Spleen (tissue), 11 donors: ENCODE results near the gene OXSM. TPM values are rescaled to one million over a fixed set of nuclear protein-coding genes. Genes with fewer than 3 reads are reported as not detected.

Experiments
- DNase-seq: peaks from one replicate; pipeline ENCODE4 v3.0.0-alpha.2; 2020
- H3K27ac ChIP-seq, 8 donors: fragments of 200-600 bp; sonication (generic) in 7 of 8; 1 replicate in 4 of 8; 2 replicates in 4 of 8; pipeline versions ENCODE4 v1.5.0 to v1.8.0; 2016 to 2021; ENCODE audit warnings: inconsistent platforms in 4 of 8, mild to moderate bottlenecking in 4 of 8, moderate library complexity in 1 of 8
- H3K27me3 ChIP-seq, 7 donors: fragments of 200-600 bp; sonication (generic) in 6 of 7; replicated peaks in 1 of 7; 1 replicate in 4 of 7; 2 replicates in 3 of 7; pipeline versions ENCODE4 v1.5.0 to v1.8.0; 2016 to 2021; ENCODE audit warnings: inconsistent platforms in 3 of 7, mild to moderate bottlenecking in 1 of 7
- H3K36me3 ChIP-seq, 6 donors: fragments of 200-600 bp; sonication (generic) in 5 of 6; 1 replicate in 4 of 6; 2 replicates in 2 of 6; pipeline versions ENCODE4 v1.5.0 to v1.8.0; 2016 to 2021; ENCODE audit warnings: inconsistent platforms in 2 of 6
- H3K4me1 ChIP-seq, 6 donors: fragments of 200-600 bp; sonication (generic) in 5 of 6; 1 replicate in 3 of 6; 2 replicates in 3 of 6; pipeline versions ENCODE4 v1.5.0 to v1.8.0; 2016 to 2021; ENCODE audit warnings: inconsistent platforms in 3 of 6
- H3K4me3 ChIP-seq, 8 donors: fragments of 200-600 bp; sonication (generic) in 7 of 8; 1 replicate in 4 of 8; 2 replicates in 4 of 8; pipeline versions ENCODE4 v1.5.0 to v1.8.0; 2016 to 2021; ENCODE audit warnings: inconsistent platforms in 4 of 8, mild to moderate bottlenecking in 4 of 8, moderate library complexity in 2 of 8
- H3K9me3 ChIP-seq, 8 donors: fragments of 200-600 bp; sonication (generic) in 7 of 8; 1 replicate in 4 of 8; 2 replicates in 4 of 8; pipeline versions ENCODE4 v1.5.0 to v1.8.0; 2016 to 2021; ENCODE audit warnings: inconsistent platforms in 4 of 8
- POLR2A ChIP-seq, 3 donors: fragments of 450-650 bp; IDR thresholded peaks; one replicate each; pipeline ENCODE4 v1.5.1; 2017; ENCODE audit warnings: antibody characterized with exemption in 3 of 3, mild to moderate bottlenecking in 1 of 3
- POLR2AphosphoS5 ChIP-seq, 3 donors: sonication (generic); formaldehyde crosslinking; IDR thresholded peaks; one replicate each; pipeline ENCODE4 v1.5.1; 2017; ENCODE audit warnings: antibody characterized with exemption in 3 of 3
- WGBS, 5 donors: extraction: QIAGEN DNeasy Blood & Tissue Kit in 3 of 5; methylation state at CpG; one replicate each; pipeline versions ENCODE4 v1.1.5 to v1.1.7; 2013 to 2018; 5-methylcytosine and 5-hydroxymethylcytosine counted together
- intact Hi-C: fragments of 100-400 bp; cut with DNase I; formaldehyde crosslinking; loops from one replicate; pipeline ENCODE4 v1.15.0; 2023; ENCODE audit warnings: low total_unique reads
- polyA plus RNA-seq, 3 donors: library from polyadenylated mRNA; stranded (reverse); fragments of 200-250 nt; gene quantifications; one replicate each; pipeline ENCODE4 v1.2.1, GENCODE V29; 2013
- total RNA-seq, 7 donors: library from RNA; depleted of rRNA in 3 of 7; stranded (reverse); fragments of >200 nt in 3 of 7; fragmentation: NEBNext Ultra II Directional in 4 of 7; extraction: Animal tissue kit (Norgen Biotek cat#: 25700) in 4 of 7; gene quantifications; one replicate each; pipeline versions ENCODE4 v1.1.0 to v1.2.1, GENCODE V29; 2016 to 2021
- TF ChIP-seq, protein P1 (sequence below), 11 experiments: fragments of 200-600 bp in 7 of 11; fragments of 450-650 bp in 4 of 11; sonication (generic) in 4 of 11; IDR thresholded peaks in 8 of 11; conservative IDR thresholded peaks in 3 of 11; 1 replicate in 7 of 11; 2 replicates in 4 of 11; pipeline versions ENCODE4 v1.4.0 to v1.8.0; 2016 to 2021; ENCODE audit warnings: antibody characterized with exemption in 11 of 11, inconsistent platforms in 4 of 11, mild to moderate bottlenecking in 1 of 11
- donor health status: healthy with polysubstance abuse.
- donor health status: DM: no; HTN: no; CAD: no; lungs with moderate emphysema.
- donor health status: DM: no; HTN: no; CAD: no.
- donor health status: Bipolar disorder and iron deficiency.
- donor health status: healthy.
- donor health status: DM: no; HTN: no; CAD: no.
- donor health status: DM: yes; HTN: yes; CAD: no.

The OXSM gene
- total and polyA plus RNA-seq, 10 donors: 6.9 to 18.7 (median 10.2) TPM

DNA sequence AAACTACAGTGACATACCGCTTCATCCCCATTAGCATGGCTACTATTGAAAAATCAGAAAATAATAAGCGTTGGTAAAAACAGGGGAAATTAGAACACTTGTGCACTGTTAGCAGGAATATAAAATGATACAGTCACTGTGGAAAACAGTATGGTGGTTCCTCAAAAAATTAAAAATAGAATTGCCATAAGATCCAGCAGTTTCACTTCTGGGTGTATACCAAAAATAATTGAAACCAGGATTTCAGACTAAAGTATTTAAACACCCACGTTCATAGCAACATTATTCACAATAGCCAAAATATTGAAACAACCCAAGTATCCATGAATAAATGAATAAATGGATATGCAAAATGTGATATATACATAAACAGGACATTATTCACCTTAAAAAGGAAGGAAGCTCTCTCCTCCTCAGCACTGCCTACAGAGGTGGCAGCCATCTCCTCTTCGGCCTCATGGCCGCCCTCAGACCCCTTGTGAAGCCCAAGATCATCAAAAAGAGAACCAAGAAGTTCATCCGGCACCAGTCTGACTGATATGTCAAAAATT lies 40.8 kb upstream of the OXSM start:
- TF ChIP-seq POLR2AphosphoS5 (IDR thresholded peaks at IDR 0.05) (no peak), POLR2A (IDR thresholded peaks at IDR 0.05) (no peak)
- TF ChIP-seq, protein P1, sequence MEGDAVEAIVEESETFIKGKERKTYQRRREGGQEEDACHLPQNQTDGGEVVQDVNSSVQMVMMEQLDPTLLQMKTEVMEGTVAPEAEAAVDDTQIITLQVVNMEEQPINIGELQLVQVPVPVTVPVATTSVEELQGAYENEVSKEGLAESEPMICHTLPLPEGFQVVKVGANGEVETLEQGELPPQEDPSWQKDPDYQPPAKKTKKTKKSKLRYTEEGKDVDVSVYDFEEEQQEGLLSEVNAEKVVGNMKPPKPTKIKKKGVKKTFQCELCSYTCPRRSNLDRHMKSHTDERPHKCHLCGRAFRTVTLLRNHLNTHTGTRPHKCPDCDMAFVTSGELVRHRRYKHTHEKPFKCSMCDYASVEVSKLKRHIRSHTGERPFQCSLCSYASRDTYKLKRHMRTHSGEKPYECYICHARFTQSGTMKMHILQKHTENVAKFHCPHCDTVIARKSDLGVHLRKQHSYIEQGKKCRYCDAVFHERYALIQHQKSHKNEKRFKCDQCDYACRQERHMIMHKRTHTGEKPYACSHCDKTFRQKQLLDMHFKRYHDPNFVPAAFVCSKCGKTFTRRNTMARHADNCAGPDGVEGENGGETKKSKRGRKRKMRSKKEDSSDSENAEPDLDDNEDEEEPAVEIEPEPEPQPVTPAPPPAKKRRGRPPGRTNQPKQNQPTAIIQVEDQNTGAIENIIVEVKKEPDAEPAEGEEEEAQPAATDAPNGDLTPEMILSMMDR (IDR thresholded peaks at IDR 0.05 in 8 of 11, conservative IDR thresholded peaks at IDR 0.05 in 3 of 11): no peak
- WGBS, 5 donors: 73 to 90% (median 79%) methylated on average over 6 of the region's 6 CpGs
- Histone ChIP-seq H3K27me3 (no peaks in the 10 kb centered on the region), H3K36me3 (peaks cover 0 to 94% (median 50%) of the 10 kb centered on the region in 6 donors), H3K9me3 (no peaks in the 10 kb centered on the region), H3K27ac (peak overlapping the region in 2 of 8 donors; percentile 15 to 63), H3K4me3 (no peak overlapping the region), H3K4me1 (peaks cover 0 to 25% (median 0%) of the 10 kb centered on the region in 6 donors)
- no peak for DNase-seq
- intact Hi-C loops: no loop called here

DNA sequence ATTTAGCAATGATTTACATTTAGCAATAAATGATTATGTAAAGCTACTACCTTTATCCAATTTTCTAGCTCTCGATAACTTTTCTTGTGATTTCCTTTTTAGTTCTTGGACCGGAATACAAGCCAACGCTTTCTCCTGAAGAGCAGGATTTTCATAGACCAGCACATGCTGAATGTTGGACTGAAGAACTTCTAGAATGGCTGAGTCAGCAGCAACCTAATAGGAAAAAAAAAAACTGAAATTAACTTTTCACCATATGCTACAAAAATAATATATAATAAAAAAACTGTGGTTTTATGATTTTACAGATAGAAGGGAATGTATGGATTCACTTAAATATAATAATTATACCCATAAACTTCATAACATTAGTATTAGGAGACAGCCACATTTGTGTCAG lies 38.8 kb upstream of the OXSM start:
- Histone ChIP-seq H3K9me3 (no peaks in the 10 kb centered on the region), H3K4me3 (no peak overlapping the region), H3K4me1 (peaks cover 0 to 23% (median 0%) of the 10 kb centered on the region in 6 donors), H3K27ac (no peak overlapping the region), H3K36me3 (peaks cover 0 to 93% (median 47%) of the 10 kb centered on the region in 6 donors), H3K27me3 (no peaks in the 10 kb centered on the region)
- DNase-seq: no peak
- no peak for TF ChIP-seq POLR2AphosphoS5 (IDR thresholded peaks at IDR 0.05)
- no peak for TF ChIP-seq POLR2A (IDR thresholded peaks at IDR 0.05)
- WGBS, 5 donors: 88 to 97% (median 91%) methylated on average over 3 of the region's 3 CpGs
- intact Hi-C loops: no loop called here

- intact Hi-C loops: no loop called here
- WGBS, 5 donors: 79 to 100% (median 90%) methylated on average over 1 of the region's 1 CpG
- Histone ChIP-seq H3K4me3 (no peak overlapping the region), H3K27me3 (no peaks in the 10 kb centered on the region), H3K9me3 (no peaks in the 10 kb centered on the region), H3K36me3 (peaks cover 0 to 93% (median 47%) of the 10 kb centered on the region in 6 donors), H3K27ac (no peak overlapping the region), H3K4me1 (peaks cover 0 to 16% (median 0%) of the 10 kb centered on the region in 6 donors)
- TF ChIP-seq POLR2A (IDR thresholded peaks at IDR 0.05) (no peak), POLR2AphosphoS5 (IDR thresholded peaks at IDR 0.05) (no peak)
- TF ChIP-seq, protein P1 (IDR thresholded peaks at IDR 0.05 in 8 of 11, conservative IDR thresholded peaks at IDR 0.05 in 3 of 11): no peak
- no peak for DNase-seq
These were observed 38.2 kb upstream of the OXSM start for GRCh38 chr3:25751725-25752124.

GRCh38 chr3:25768851-25769250 lies 21.0 kb upstream of the OXSM start:
- no peaks in the 10 kb centered on the region for H3K27me3 ChIP-seq
- H3K36me3 ChIP-seq: peaks cover 0 to 59% (median 10%) of the 10 kb centered on the region in 6 donors
- peak overlapping the region in 5 of 8 donors; percentile 23 to 67 (median 57) for H3K27ac ChIP-seq
- TF ChIP-seq, protein P1 (IDR thresholded peaks at IDR 0.05 in 8 of 11, conservative IDR thresholded peaks at IDR 0.05 in 3 of 11): no peak
- TF ChIP-seq POLR2AphosphoS5 (IDR thresholded peaks at IDR 0.05): no peak
- no peak for TF ChIP-seq POLR2A (IDR thresholded peaks at IDR 0.05)
- H3K4me1 ChIP-seq: peaks cover 0 to 20% (median 0%) of the 10 kb centered on the region in 6 donors
- 59 to 82% (median 71%) methylated on average over 6 of the region's 6 CpGs for WGBS, 5 donors
- H3K9me3 ChIP-seq: peaks cover 0 to 19% (median 9%) of the 10 kb centered on the region in 8 donors
- intact Hi-C loops: no loop called here
- DNase-seq: no peak
- H3K4me3 ChIP-seq: no peak overlapping the region
